Right atrium auricular region (tissue), 2 donors: ENCODE measurements around the gene PTPN1. TPM values are rescaled to one million over a fixed set of nuclear protein-coding genes. Genes with fewer than 3 reads are reported as not detected.

ENCODE experiments used
- DNase-seq: peaks from one replicate; pipeline ENCODE4 v3.0.0-alpha.2; 2019; ENCODE audit warnings: low spot score
- H3K27ac ChIP-seq, 2 donors: fragments of 200-600 bp; sonication (generic); 1 replicate in 1 of 2; 2 replicates in 1 of 2; pipeline ENCODE4 v1.5.1; 2016 to 2019
- H3K27me3 ChIP-seq, 2 donors: fragments of 200-600 bp; sonication (generic); one replicate each; pipeline versions ENCODE4 v1.5.1 to v1.6.0; 2017 to 2019
- H3K36me3 ChIP-seq: fragments of 200-600 bp; sonication (generic); one replicate; pipeline ENCODE4 v1.5.1; 2016
- H3K4me1 ChIP-seq, 2 donors: fragments of 200-600 bp; sonication (generic); one replicate each; pipeline versions ENCODE4 v1.5.1 to v1.6.0; 2017 to 2019
- H3K4me3 ChIP-seq, 2 donors: fragments of 200-600 bp; sonication (generic); 1 replicate in 1 of 2; 2 replicates in 1 of 2; pipeline ENCODE4 v1.5.1; 2017 to 2019; ENCODE audit warnings: mild to moderate bottlenecking in 1 of 2, moderate library complexity in 1 of 2
- H3K9me3 ChIP-seq, 2 donors: fragments of 200-600 bp; sonication (generic); one replicate each; pipeline ENCODE4 v1.5.1; 2019
- CTCF ChIP-seq, 2 donors: fragments of 200-600 bp; sonication (generic); IDR thresholded peaks; one replicate each; pipeline ENCODE4 v1.5.1; 2019; ENCODE audit warnings: antibody characterized with exemption in 2 of 2
- total RNA-seq, 2 donors: library from RNA; depleted of rRNA; stranded (reverse); fragments of >200 nt; gene quantifications; one replicate each; pipeline ENCODE4 v1.1.0, GENCODE V29; 2016

The PTPN1 gene
- total RNA-seq, 2 donors from 2014 or later: 28.1 to 38.7 TPM

GRCh38 chr20:50496773-50497385 is 13.3 kb upstream of the PTPN1 start:
- H3K4me1 ChIP-seq: no peaks in the 10 kb centered on the region
- no peaks in the 10 kb centered on the region for H3K27me3 ChIP-seq
- no peak for TF ChIP-seq CTCF (IDR thresholded peaks at IDR 0.05)
- no peaks in the 10 kb centered on the region for H3K36me3 ChIP-seq
- no peaks in the 10 kb centered on the region for H3K9me3 ChIP-seq
- no peak overlapping the region for H3K27ac ChIP-seq
- H3K4me3 ChIP-seq: no peak overlapping the region
- no peak for DNase-seq

- no peaks in the 10 kb centered on the region for H3K27me3 ChIP-seq
- H3K27ac ChIP-seq: no peak overlapping the region
- no peaks in the 10 kb centered on the region for H3K36me3 ChIP-seq
- H3K4me1 ChIP-seq: peaks cover 0 to 2% of the 10 kb centered on the region in 2 donors
- no peak for TF ChIP-seq CTCF (IDR thresholded peaks at IDR 0.05)
- no peak for DNase-seq
- no peaks in the 10 kb centered on the region for H3K9me3 ChIP-seq
- H3K4me3 ChIP-seq: no peak overlapping the region
Observed at GRCh38 chr20:50498071-50498776, 12.0 kb upstream of the PTPN1 start.

DNA sequence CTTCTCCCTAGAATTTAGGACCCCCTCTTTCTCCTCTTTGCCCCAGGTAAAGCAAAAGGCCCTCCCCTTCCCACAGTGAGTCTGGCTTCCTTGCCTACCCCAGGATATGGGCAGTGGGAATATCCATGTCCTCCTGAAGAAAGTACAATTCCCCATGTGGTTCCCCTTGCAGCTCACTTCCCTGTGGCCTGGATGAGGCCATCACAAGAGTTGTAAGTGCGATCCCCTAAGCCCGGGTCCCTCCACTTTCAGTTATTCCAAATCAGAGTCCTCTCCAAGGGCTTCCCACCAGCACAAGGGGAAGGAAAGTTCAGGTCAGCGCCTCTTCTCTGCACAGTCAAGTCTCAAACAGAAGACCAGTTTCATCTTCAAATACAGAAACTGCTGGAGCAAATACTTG is 10.2 kb upstream of the PTPN1 start:
- DNase-seq: no peak
- Histone ChIP-seq H3K4me3 (no peak overlapping the region), H3K36me3 (no peaks in the 10 kb centered on the region), H3K9me3 (no peaks in the 10 kb centered on the region), H3K4me1 (peaks cover 0 to 18% of the 10 kb centered on the region in 2 donors), H3K27me3 (no peaks in the 10 kb centered on the region), H3K27ac (no peak overlapping the region)
- TF ChIP-seq CTCF (IDR thresholded peaks at IDR 0.05): no peak

- H3K9me3 ChIP-seq: no peaks in the 10 kb centered on the region
- H3K4me1 ChIP-seq: peaks cover 0 to 18% of the 10 kb centered on the region in 2 donors
- H3K27ac ChIP-seq: peak overlapping the region; percentile 37 to 46
- H3K4me3 ChIP-seq: no peak overlapping the region
- DNase-seq: no peak
- no peaks in the 10 kb centered on the region for H3K36me3 ChIP-seq
- TF ChIP-seq CTCF (IDR thresholded peaks at IDR 0.05): no peak
- no peaks in the 10 kb centered on the region for H3K27me3 ChIP-seq
Observed at GRCh38 chr20:50501972-50502745, 8.0 kb upstream of the PTPN1 start.

DNA sequence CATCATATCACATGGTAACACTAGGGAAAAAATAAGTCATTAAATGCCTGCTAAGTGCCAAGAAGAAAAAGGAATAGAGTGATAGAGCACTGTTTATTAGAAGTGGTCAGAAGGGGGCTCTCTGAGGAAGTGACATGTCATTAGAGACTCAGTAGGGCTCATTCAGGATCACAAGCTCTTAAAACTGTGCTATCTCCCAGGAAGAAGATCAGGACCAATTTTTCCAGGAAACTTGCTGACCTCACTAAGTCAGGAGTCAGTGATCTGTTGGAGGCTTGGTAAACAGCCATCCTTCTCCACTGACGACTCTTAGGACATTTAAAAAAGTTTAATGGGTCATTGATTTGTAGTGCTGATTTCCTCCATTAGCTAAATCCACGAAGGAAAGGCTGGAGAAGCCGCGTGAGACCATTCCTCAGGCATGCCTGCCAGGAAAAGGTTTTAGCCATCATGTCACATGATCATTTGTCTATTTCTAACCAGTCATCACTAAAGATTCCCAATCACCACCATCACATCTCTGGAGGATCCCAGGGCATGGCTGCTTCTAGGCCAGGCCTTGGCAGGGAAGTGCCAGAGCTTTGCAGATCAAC is 5.9 kb upstream of the PTPN1 start:
- TF ChIP-seq CTCF (IDR thresholded peaks at IDR 0.05): peak in 1 of 2 donors; percentile 43
- Histone ChIP-seq H3K9me3 (no peaks in the 10 kb centered on the region), H3K36me3 (no peaks in the 10 kb centered on the region), H3K4me1 (peaks cover 0 to 19% of the 10 kb centered on the region in 2 donors), H3K27me3 (no peaks in the 10 kb centered on the region), H3K4me3 (no peak overlapping the region), H3K27ac (peak overlapping the region; percentile 18 to 32)
- no peak for DNase-seq
